ENCODE results near the gene SKA3.

SKA3 gene

GRCh38 chr13:21118180-21118579 is 58.2 kb downstream of the SKA3 start:
- Histone ChIP-seq H4K20me1 (ENCODE audit: insufficient read depth, low read length, poor library complexity, severe bottlenecking) (no peaks in the 10 kb centered on the region), H2AFZ (ENCODE audit: low read length) (no peak overlapping the region), H3K4me1 (ENCODE audit: insufficient read depth, low read length, poor library complexity, severe bottlenecking) (no peaks in the 10 kb centered on the region)

GRCh38 chr13:21117104-21117809 is 59.1 kb downstream of the SKA3 start:
- Histone ChIP-seq H3K36me3 (ENCODE audit: insufficient read depth, low read length) (no peaks in the 10 kb centered on the region), H3K9me3 (ENCODE audit: insufficient read depth, low read depth, low read length) (no peaks in the 10 kb centered on the region), H3K4me2 (ENCODE audit: low read depth, low read length, poor library complexity, severe bottlenecking) (no peak overlapping the region), H3K4me3 (ENCODE audit: low read length, poor library complexity, severe bottlenecking) (no peak overlapping the region), H3K9me2 (replicated peaks; ENCODE audit: low read depth, low read length) (no peaks in the 10 kb centered on the region), H3K27me3 (ENCODE audit: insufficient read depth, low read length, poor library complexity, severe bottlenecking) (no peaks in the 10 kb centered on the region), H4K20me1 (ENCODE audit: insufficient read depth, low read length, poor library complexity, severe bottlenecking) (no peaks in the 10 kb centered on the region), H3F3A (ENCODE audit: low read depth) (no peaks in the 10 kb centered on the region), H3K79me2 (ENCODE audit: insufficient read depth, low read length) (no peaks in the 10 kb centered on the region), H2AFZ (ENCODE audit: low read length) (no peak overlapping the region), H3K4me1 (ENCODE audit: insufficient read depth, low read length, poor library complexity, severe bottlenecking) (no peaks in the 10 kb centered on the region), H3K9ac (ENCODE audit: low read depth, low read length, poor library complexity, severe bottlenecking) (no peak overlapping the region)
- TF ChIP-seq CTCF (conservative IDR thresholded peaks at IDR 0.05; ENCODE audit: low read length) (no peak), EZH2phosphoT487 (IDR thresholded peaks at IDR 0.05; ENCODE audit: borderline replicate concordance) (no peak)

More at GRCh38 chr13:21118180-21118579, 58.2 kb downstream of the SKA3 start:
- no peaks in the 10 kb centered on the region for H3K9me2 ChIP-seq (replicated peaks; ENCODE audit: low read depth, low read length)
- no peak overlapping the region for H3K4me2 ChIP-seq (ENCODE audit: low read depth, low read length, poor library complexity, severe bottlenecking)
- no peaks in the 10 kb centered on the region for H3K79me2 ChIP-seq (ENCODE audit: insufficient read depth, low read length)
- H3K9ac ChIP-seq (ENCODE audit: low read depth, low read length, poor library complexity, severe bottlenecking), result no peak overlapping the region
- H3F3A ChIP-seq (ENCODE audit: low read depth), result no peaks in the 10 kb centered on the region
- H3K9me3 ChIP-seq (ENCODE audit: insufficient read depth, low read depth, low read length), result no peaks in the 10 kb centered on the region
- H3K4me3 ChIP-seq (ENCODE audit: low read length, poor library complexity, severe bottlenecking), result no peak overlapping the region
- H3K27me3 ChIP-seq (ENCODE audit: insufficient read depth, low read length, poor library complexity, severe bottlenecking), result no peaks in the 10 kb centered on the region
- TF ChIP-seq EZH2phosphoT487 (IDR thresholded peaks at IDR 0.05; ENCODE audit: borderline replicate concordance), result no peak
- no peak for TF ChIP-seq CTCF (conservative IDR thresholded peaks at IDR 0.05; ENCODE audit: low read length)
- H3K36me3 ChIP-seq (ENCODE audit: insufficient read depth, low read length), result no peaks in the 10 kb centered on the region

GRCh38 chr13:21116141-21116540 is 60.2 kb downstream of the SKA3 start:
- H3K4me2 ChIP-seq (ENCODE audit: low read depth, low read length, poor library complexity, severe bottlenecking), result no peak overlapping the region
- no peaks in the 10 kb centered on the region for H3K9me3 ChIP-seq (ENCODE audit: insufficient read depth, low read depth, low read length)
- no peak overlapping the region for H2AFZ ChIP-seq (ENCODE audit: low read length)
- no peaks in the 10 kb centered on the region for H3K36me3 ChIP-seq (ENCODE audit: insufficient read depth, low read length)
- H3F3A ChIP-seq (ENCODE audit: low read depth), result no peaks in the 10 kb centered on the region
- no peak overlapping the region for H3K9ac ChIP-seq (ENCODE audit: low read depth, low read length, poor library complexity, severe bottlenecking)
- no peak for TF ChIP-seq EZH2phosphoT487 (IDR thresholded peaks at IDR 0.05; ENCODE audit: borderline replicate concordance)
- no peak for TF ChIP-seq CTCF (conservative IDR thresholded peaks at IDR 0.05; ENCODE audit: low read length)
- no peaks in the 10 kb centered on the region for H4K20me1 ChIP-seq (ENCODE audit: insufficient read depth, low read length, poor library complexity, severe bottlenecking)
- no peaks in the 10 kb centered on the region for H3K27me3 ChIP-seq (ENCODE audit: insufficient read depth, low read length, poor library complexity, severe bottlenecking)
- no peaks in the 10 kb centered on the region for H3K9me2 ChIP-seq (replicated peaks; ENCODE audit: low read depth, low read length)
- no peaks in the 10 kb centered on the region for H3K79me2 ChIP-seq (ENCODE audit: insufficient read depth, low read length)
- H3K4me1 ChIP-seq (ENCODE audit: insufficient read depth, low read length, poor library complexity, severe bottlenecking), result no peaks in the 10 kb centered on the region
- no peak overlapping the region for H3K4me3 ChIP-seq (ENCODE audit: low read length, poor library complexity, severe bottlenecking)
